ENCODE results near the gene FBXO9. TPM values are rescaled to one million over a fixed set of nuclear protein-coding genes. Genes with fewer than 3 reads are reported as not detected.

The FBXO9 gene
- total RNA-seq, 1 donor from 2014 or later, result 61.4 TPM

- intact Hi-C loops (cut with DNase I), result no loop called here
- Histone ChIP-seq H3K27ac (no peak overlapping the region), H3K36me3 (no peaks in the 10 kb centered on the region), H3K4me1 (no peaks in the 10 kb centered on the region), H3K27me3 (no peaks in the 10 kb centered on the region), H3K9me3 (no peaks in the 10 kb centered on the region), H3K4me3 (no peak overlapping the region)
- TF ChIP-seq POLR2A (IDR thresholded peaks at IDR 0.05) (no peak), CTCF (IDR thresholded peaks at IDR 0.05) (no peak), POLR2AphosphoS5 (IDR thresholded peaks at IDR 0.05; ENCODE audit: insufficient read depth in 1 of 2, low read depth in 1 of 2) (no peak)
- no peak for DNase-seq (ENCODE audit: extremely low spot score in 2 of 2)
Measured at GRCh38 chr6:53144802-53145201, 79.6 kb downstream of the FBXO9 start.

GRCh38 chr6:53148684-53149083, 83.5 kb downstream of the FBXO9 start, which contains the start of gene GCM1:
Gene GCM1 (minus strand): TSS chr6:53148841. CDS start chr6:53145632, 3,209 bp downstream.
- intact Hi-C loops (cut with DNase I), result no loop called here
- H3K4me3 ChIP-seq, result no peak within 1 kb of the TSS

More at GRCh38 chr6:53148684-53149083, 83.5 kb downstream of the FBXO9 start, which contains the start of gene GCM1:
- no peak within 1 kb of the TSS for H3K27ac ChIP-seq
- no peaks in the 10 kb centered on the region for H3K36me3 ChIP-seq
- no peak for DNase-seq (ENCODE audit: extremely low spot score in 2 of 2)
- TF ChIP-seq POLR2A (IDR thresholded peaks at IDR 0.05) (no peak), CTCF (IDR thresholded peaks at IDR 0.05) (no peak), POLR2AphosphoS5 (IDR thresholded peaks at IDR 0.05; ENCODE audit: insufficient read depth in 1 of 2, low read depth in 1 of 2) (no peak)
- no peaks in the 10 kb centered on the region for H3K4me1 ChIP-seq
- H3K9me3 ChIP-seq, result no peaks in the 10 kb centered on the region
- no peaks in the 10 kb centered on the region for H3K27me3 ChIP-seq

Small RNA genes lying within 50 kb of the gene (small RNA-seq; reads per million reads assigned to genes)
- gene RN7SL244P, result not detected

Other genes with a start within 250 kb of the FBXO9 start
- gene GSTA5, start 224.6 kb upstream of the FBXO9 start, total RNA-seq, result not detected
- not detected for gene GSTA3, start 155.7 kb upstream of the FBXO9 start, total RNA-seq
- 57.7 TPM for gene GSTA4, start 70.1 kb upstream of the FBXO9 start, total RNA-seq
- 14.2 TPM for gene CILK1, start 3.6 kb upstream of the FBXO9 start, total RNA-seq
- not detected for gene GCM1, start 83.4 kb downstream of the FBXO9 start, total RNA-seq